Measurements from ENCODE around the gene CLK2. TPM values are rescaled to one million over a fixed set of nuclear protein-coding genes. Genes with fewer than 3 reads are reported as not detected.
A peak's percentile ranks its signal among the peaks of the same experiment; 100 is the strongest.

CLK2 gene
- total and polyA plus RNA-seq, 2 of the 13 experiments (the other 11 are each of a cell fraction or from before 2014, with no cell fraction given): 20.1 to 73.5 TPM

GRCh38 chr1:155255243-155256007 lies 17.9 kb downstream of the CLK2 start, which contains the start of gene ENTREP3 (continued):
- TF ChIP-seq PRDM10 (CRISPR knock-in tag; IDR thresholded peaks at IDR 0.05; ENCODE audit: low read depth) (0 out of 2 replicates have a peak, but pooled peaks have one; percentile 59), SMC3 (IDR thresholded peaks at IDR 0.05; ENCODE audit: low read length) (no peak), HNF1B (CRISPR knock-in tag; IDR thresholded peaks at IDR 0.05) (peak; percentile 78), TBP (CRISPR knock-in tag; IDR thresholded peaks at IDR 0.05) (no peak), ISL2 (CRISPR knock-in tag; IDR thresholded peaks at IDR 0.05) (peak; percentile 57; the same call in 1 of the 2 replicates), HNF1A (IDR thresholded peaks at IDR 0.05; ENCODE audit: low read depth) (no peak), HNF1A (CRISPR knock-in tag; IDR thresholded peaks at IDR 0.05; ENCODE audit: borderline replicate concordance) (peak; percentile 59; the same call in 1 of the 2 replicates), SIN3B (IDR thresholded peaks at IDR 0.05; ENCODE audit: low read length) (no peak), ZNF253 (CRISPR knock-in tag; IDR thresholded peaks at IDR 0.05; ENCODE audit: borderline replicate concordance) (no peak), IRF9 (CRISPR knock-in tag; IDR thresholded peaks at IDR 0.05; ENCODE audit: borderline replicate concordance) (no peak), ZNF570 (CRISPR knock-in tag; IDR thresholded peaks at IDR 0.05; ENCODE audit: borderline replicate concordance) (no peak), FOXJ3 (CRISPR knock-in tag; IDR thresholded peaks at IDR 0.05; ENCODE audit: borderline replicate concordance) (no peak), NBN (conservative IDR thresholded peaks at IDR 0.05) (no peak), SETDB1 (CRISPR knock-in tag; IDR thresholded peaks at IDR 0.05; ENCODE audit: borderline replicate concordance) (no peak), KDM1A (CRISPR knock-in tag; IDR thresholded peaks at IDR 0.05) (no peak), HIC2 (CRISPR knock-in tag; IDR thresholded peaks at IDR 0.05; ENCODE audit: low read depth) (no peak)

All from HepG2 (cell line).